Thyroid gland (tissue), 4 donors: Measurements from ENCODE around the gene ANKRD53. TPM values are rescaled to one million over a fixed set of nuclear protein-coding genes. Genes with fewer than 3 reads are reported as not detected.

Source experiments
- DNase-seq, 2 donors: peaks; one replicate each; pipeline ENCODE4 v3.0.0-alpha.2; 2019
- H3K27ac ChIP-seq, 3 donors: fragments of 200-600 bp; sonication (generic); 1 replicate in 2 of 3; 2 replicates in 1 of 3; pipeline ENCODE4 v1.5.1; 2016 to 2019; ENCODE audit warnings: mild to moderate bottlenecking in 1 of 3, moderate library complexity in 1 of 3
- H3K27me3 ChIP-seq: fragments of 200-600 bp; sonication (generic); one replicate; pipeline ENCODE4 v1.5.1; 2019
- H3K36me3 ChIP-seq, 2 donors: fragments of 200-600 bp; sonication (generic); one replicate each; pipeline ENCODE4 v1.5.1; 2016 to 2019
- H3K4me1 ChIP-seq, 2 donors: fragments of 200-600 bp; sonication (generic); one replicate each; pipeline ENCODE4 v1.5.1; 2017 to 2019
- H3K4me3 ChIP-seq, 3 donors: fragments of 200-600 bp; sonication (generic); replicated peaks in 1 of 3; 1 replicate in 2 of 3; 2 replicates in 1 of 3; pipeline ENCODE4 v1.5.1; 2016; ENCODE audit warnings: mild to moderate bottlenecking in 1 of 3
- H3K9me3 ChIP-seq: fragments of 200-600 bp; sonication (generic); one replicate; pipeline ENCODE4 v1.5.1; 2017
- POLR2A ChIP-seq, 2 donors: fragments of 450-650 bp; IDR thresholded peaks; one replicate each; pipeline ENCODE4 v1.6.1; 2017; ENCODE audit warnings: antibody characterized with exemption in 2 of 2, mild to moderate bottlenecking in 2 of 2, moderate library complexity in 1 of 2
- WGBS, 2 donors: methylation state at CpG; one replicate each; pipeline ENCODE4 v1.1.5; 2017; 5-methylcytosine and 5-hydroxymethylcytosine counted together
- intact Hi-C: fragments of 100-400 bp; cut with DNase I; formaldehyde crosslinking; loops from one replicate; pipeline ENCODE4 v1.15.1; 2023
- total RNA-seq, 4 donors: library from RNA; depleted of rRNA; stranded (reverse); fragments of >200 nt; gene quantifications; one replicate each; pipeline ENCODE4 v1.2.3, GENCODE V29; 2016
- TF ChIP-seq, protein P1 (sequence below), 6 experiments: fragments of 200-600 bp in 3 of 6; fragments of 450-650 bp in 3 of 6; sonication (generic) in 3 of 6; IDR thresholded peaks; one replicate each; pipeline ENCODE4 v1.5.1; 2016 to 2019; ENCODE audit warnings: antibody characterized with exemption in 6 of 6, mild to moderate bottlenecking in 2 of 6, inconsistent platforms in 1 of 6, moderate library complexity in 1 of 6

ANKRD53 gene
- 1 to 10 TPM; 1.5 to 4.3 (median 2.7) TPM for total RNA-seq

- 2 to 7% methylated on average over 10 to 24 of the region's 67 CpGs for whole genome bisulfite sequencing, 2 donors
- Histone ChIP-seq H3K36me3 (no peaks in the 10 kb centered on the region), H3K27ac (peak within 1 kb of the TSS; percentile 91 to 96 (median 93)), H3K4me3 (peak within 1 kb of the TSS; percentile 16 to 68 (median 38)), H3K9me3 (no peaks in the 10 kb centered on the region), H3K27me3 (no peaks in the 10 kb centered on the region), H3K4me1 (peaks cover 6 to 18% of the 10 kb centered on the region in 2 donors)
- peak in 1 of 2 donors; percentile 63 for TF ChIP-seq POLR2A (IDR thresholded peaks at IDR 0.05)
- TF ChIP-seq, protein P1, sequence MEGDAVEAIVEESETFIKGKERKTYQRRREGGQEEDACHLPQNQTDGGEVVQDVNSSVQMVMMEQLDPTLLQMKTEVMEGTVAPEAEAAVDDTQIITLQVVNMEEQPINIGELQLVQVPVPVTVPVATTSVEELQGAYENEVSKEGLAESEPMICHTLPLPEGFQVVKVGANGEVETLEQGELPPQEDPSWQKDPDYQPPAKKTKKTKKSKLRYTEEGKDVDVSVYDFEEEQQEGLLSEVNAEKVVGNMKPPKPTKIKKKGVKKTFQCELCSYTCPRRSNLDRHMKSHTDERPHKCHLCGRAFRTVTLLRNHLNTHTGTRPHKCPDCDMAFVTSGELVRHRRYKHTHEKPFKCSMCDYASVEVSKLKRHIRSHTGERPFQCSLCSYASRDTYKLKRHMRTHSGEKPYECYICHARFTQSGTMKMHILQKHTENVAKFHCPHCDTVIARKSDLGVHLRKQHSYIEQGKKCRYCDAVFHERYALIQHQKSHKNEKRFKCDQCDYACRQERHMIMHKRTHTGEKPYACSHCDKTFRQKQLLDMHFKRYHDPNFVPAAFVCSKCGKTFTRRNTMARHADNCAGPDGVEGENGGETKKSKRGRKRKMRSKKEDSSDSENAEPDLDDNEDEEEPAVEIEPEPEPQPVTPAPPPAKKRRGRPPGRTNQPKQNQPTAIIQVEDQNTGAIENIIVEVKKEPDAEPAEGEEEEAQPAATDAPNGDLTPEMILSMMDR (IDR thresholded peaks at IDR 0.05): no peak
- intact Hi-C loops: no loop called here
- DNase-seq: peak; percentile 69 to 77
Measured at GRCh38 chr2:70978341-70979179, at the start of gene ANKRD53. Gene ANKRD53 (plus strand): TSS chr2:70978630. CDS start chr2:70978646, 16 bp downstream.

DNA sequence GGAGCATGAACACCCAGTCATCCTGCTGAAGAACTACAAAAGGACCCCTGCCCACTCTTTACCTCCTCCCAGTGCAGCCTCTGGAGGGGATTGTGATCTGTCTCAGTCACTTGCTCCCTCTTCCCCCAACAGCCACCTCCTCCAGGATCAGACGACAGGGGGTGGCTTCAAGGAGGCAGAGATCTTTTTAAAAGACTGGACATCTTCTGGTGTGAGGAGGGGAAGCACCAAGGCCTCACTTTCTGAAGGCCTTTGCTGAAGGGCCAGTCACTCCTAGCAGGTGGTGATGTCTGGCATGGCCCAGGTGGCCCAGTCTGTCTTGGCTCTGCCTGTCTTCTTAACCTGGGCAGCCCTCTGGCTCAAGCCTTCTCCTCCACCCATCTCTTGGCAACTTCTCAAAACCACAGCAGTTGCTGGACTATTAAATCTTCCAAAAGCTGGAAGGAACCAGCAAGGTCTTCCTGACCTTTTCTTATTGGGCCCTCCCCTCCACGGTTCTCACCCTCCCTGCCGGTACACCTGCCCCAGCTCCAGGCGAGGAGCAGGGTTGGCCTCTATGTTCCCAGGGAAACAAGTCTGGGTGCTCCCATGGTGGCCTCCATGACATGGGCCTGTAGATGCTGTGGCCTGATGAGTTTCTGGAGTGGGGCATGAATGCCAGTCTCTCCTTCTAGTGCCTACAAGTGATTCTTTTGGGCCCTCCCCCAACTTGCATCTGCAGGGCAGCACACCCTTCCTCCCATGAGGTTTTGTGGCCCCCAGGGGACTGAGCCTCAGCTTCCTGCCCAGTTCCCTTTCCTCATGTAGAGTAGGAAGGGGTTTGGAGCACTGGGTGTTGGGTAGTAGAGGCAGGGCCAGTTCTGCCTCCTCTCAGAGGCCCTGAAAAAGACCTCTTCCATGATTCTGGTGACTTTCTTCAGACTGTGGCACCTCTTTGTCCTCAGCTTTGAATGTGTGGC is 47.8 kb upstream of the ANKRD53 start:
- DNase-seq: no peak
- no peak overlapping the region for H3K27ac ChIP-seq
- H3K9me3 ChIP-seq: no peaks in the 10 kb centered on the region
- no peaks in the 10 kb centered on the region for H3K27me3 ChIP-seq
- H3K4me3 ChIP-seq: no peak overlapping the region
- TF ChIP-seq, protein P1 (IDR thresholded peaks at IDR 0.05): no peak
- TF ChIP-seq POLR2A (IDR thresholded peaks at IDR 0.05): no peak
- no peaks in the 10 kb centered on the region for H3K36me3 ChIP-seq
- H3K4me1 ChIP-seq: no peaks in the 10 kb centered on the region
- 80 to 82% methylated on average over 4 of the region's 4 CpGs for WGBS, 2 donors
- intact Hi-C loops: no loop called here

DNA sequence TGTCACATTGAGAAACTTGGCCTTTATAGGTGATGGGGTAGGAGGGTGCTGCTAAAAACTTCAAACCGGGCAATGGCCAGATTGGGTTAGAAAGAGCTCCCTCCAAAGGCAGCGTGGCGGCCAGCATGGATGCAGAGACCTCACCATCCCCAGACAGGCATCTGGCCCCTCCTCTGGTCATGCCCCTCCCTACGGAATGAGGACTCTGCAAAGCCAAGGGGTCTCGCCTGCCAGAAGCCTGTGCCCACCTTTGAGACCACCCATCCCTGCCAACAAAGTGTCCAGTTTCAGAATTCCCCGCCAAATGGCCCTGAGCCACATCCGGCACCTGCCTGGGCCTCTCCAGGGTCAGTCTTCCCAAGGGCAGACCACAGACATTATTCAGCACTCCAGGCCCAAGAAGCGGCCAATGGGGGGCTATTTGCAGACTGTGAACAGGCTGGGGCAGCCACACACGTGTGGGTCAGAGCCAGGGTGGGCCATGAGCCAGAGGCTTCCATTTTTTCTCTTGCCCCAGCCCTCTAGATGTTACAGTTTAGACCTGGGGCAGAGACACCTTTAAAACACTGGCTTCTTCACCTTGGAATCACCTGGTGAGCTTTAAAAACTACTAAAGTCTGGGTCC is 46.9 kb upstream of the ANKRD53 start:
- no peaks in the 10 kb centered on the region for H3K9me3 ChIP-seq
- no peak overlapping the region for H3K4me3 ChIP-seq
- TF ChIP-seq, protein P1 (IDR thresholded peaks at IDR 0.05): no peak
- no peak for TF ChIP-seq POLR2A (IDR thresholded peaks at IDR 0.05)
- H3K27me3 ChIP-seq: no peaks in the 10 kb centered on the region
- 66 to 69% methylated on average over 6 to 9 of the region's 9 CpGs for WGBS, 2 donors
- no peaks in the 10 kb centered on the region for H3K4me1 ChIP-seq
- H3K36me3 ChIP-seq: no peaks in the 10 kb centered on the region
- intact Hi-C loops: no loop called here
- no peak overlapping the region for H3K27ac ChIP-seq
- DNase-seq: no peak

- Histone ChIP-seq H3K27ac (no peak overlapping the region), H3K27me3 (no peaks in the 10 kb centered on the region), H3K4me1 (no peaks in the 10 kb centered on the region), H3K36me3 (no peaks in the 10 kb centered on the region), H3K4me3 (no peak overlapping the region), H3K9me3 (no peaks in the 10 kb centered on the region)
- WGBS, 2 donors: 90 to 93% methylated on average over 16 to 21 of the region's 21 CpGs
- no peak for TF ChIP-seq POLR2A (IDR thresholded peaks at IDR 0.05)
- DNase-seq: no peak
- intact Hi-C loops: no loop called here
Measured at GRCh38 chr2:70932631-70933230, 45.7 kb upstream of the ANKRD53 start.

DNA sequence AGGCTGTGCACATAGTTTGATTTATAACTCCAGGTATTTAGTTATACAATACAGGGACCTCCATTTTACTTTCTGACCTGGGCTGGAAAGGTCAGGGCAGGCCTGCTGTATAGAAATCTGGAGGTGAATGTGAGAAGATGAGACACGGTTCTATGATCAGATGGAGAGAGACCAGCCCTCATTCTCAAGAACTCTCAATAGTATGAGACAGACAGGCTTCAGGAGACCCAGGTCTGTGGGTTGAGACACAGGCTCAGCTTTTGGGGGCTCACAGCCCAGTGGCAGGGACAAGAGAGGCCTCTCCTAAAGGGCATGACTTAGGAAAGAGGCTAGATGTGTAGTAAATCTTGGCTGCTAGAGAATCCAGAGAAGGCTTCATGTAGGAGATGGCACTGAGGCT is 43.4 kb upstream of the ANKRD53 start:
- Histone ChIP-seq H3K4me3 (no peak overlapping the region), H3K36me3 (no peaks in the 10 kb centered on the region), H3K27me3 (no peaks in the 10 kb centered on the region), H3K4me1 (no peaks in the 10 kb centered on the region), H3K27ac (no peak overlapping the region), H3K9me3 (no peaks in the 10 kb centered on the region)
- intact Hi-C loops: no loop called here
- no peak for DNase-seq
- WGBS, 2 donors: 89 to 93% methylated on average over 1 of the region's 1 CpG
- TF ChIP-seq POLR2A (IDR thresholded peaks at IDR 0.05): no peak
- TF ChIP-seq, protein P1 (IDR thresholded peaks at IDR 0.05): no peak
